ENCODE measurements around the gene NUP153.

DNA sequence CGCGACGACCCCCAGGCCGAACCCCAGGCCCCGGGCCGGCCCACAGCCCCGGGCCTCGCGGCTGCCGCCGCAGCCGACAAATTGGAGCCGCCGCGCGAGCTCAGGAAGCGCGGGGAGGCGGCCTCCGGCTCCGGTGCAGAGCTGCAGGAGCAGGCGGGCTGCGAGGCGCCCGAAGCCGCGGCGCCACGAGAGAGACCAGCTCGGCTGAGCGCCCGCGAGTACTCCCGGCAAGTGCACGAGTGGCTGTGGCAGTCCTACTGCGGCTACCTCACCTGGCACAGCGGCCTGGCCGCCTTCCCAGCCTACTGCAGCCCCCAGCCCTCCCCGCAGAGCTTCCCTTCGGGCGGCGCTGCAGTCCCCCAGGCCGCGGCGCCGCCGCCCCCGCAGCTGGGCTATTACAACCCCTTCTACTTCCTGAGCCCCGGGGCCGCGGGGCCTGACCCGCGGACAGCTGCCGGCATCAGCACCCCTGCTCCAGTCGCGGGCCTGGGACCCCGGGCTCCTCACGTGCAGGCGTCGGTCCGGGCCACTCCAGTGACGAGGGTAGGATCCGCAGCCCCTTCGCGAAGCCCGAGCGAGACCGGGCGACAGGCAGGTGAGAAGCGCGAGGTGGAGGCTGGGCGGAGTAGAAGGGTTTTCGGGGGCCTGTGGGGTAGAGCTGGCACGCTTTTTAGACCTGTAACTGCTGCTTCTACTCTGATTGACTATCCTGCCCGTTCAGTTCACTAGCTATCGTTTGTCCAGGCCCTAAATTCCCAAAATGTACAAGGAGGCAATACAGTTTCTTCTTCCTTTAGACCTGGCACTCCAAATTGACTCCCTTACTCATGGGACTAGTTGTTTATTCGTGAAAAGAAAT lies 106.0 kb downstream of the NUP153 start:
- TF ChIP-seq, protein P1, sequence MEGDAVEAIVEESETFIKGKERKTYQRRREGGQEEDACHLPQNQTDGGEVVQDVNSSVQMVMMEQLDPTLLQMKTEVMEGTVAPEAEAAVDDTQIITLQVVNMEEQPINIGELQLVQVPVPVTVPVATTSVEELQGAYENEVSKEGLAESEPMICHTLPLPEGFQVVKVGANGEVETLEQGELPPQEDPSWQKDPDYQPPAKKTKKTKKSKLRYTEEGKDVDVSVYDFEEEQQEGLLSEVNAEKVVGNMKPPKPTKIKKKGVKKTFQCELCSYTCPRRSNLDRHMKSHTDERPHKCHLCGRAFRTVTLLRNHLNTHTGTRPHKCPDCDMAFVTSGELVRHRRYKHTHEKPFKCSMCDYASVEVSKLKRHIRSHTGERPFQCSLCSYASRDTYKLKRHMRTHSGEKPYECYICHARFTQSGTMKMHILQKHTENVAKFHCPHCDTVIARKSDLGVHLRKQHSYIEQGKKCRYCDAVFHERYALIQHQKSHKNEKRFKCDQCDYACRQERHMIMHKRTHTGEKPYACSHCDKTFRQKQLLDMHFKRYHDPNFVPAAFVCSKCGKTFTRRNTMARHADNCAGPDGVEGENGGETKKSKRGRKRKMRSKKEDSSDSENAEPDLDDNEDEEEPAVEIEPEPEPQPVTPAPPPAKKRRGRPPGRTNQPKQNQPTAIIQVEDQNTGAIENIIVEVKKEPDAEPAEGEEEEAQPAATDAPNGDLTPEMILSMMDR (IDR thresholded peaks at IDR 0.05): no peak
- TF ChIP-seq POLR2AphosphoS5 (IDR thresholded peaks at IDR 0.05) (peak in 1 of 2 donors; percentile 18), EP300 (IDR thresholded peaks at IDR 0.05) (no peak), POLR2A (IDR thresholded peaks at IDR 0.05; ENCODE audit: low read depth) (no peak)

All from esophagus muscularis mucosa (tissue), 4 donors.